ENCODE measurements around the gene CFAP299.
"Not testable (repeated sequence)": the region's sequence is repeated elsewhere in the genome, so short reads cannot be mapped to it uniquely, and the experiment has no call there.

Gene CFAP299

GRCh38 chr4:80335554-80336358 is at the start of gene CFAP299:
Gene CFAP299, plus strand, starts transcription at chr4:80335730.
- DNase-seq (ENCODE audit: low read depth), result peak; percentile 19

- no peak for DNase-seq (ENCODE audit: low read depth)
Observed at GRCh38 chr4:80286451-80286850, 49.1 kb upstream of the CFAP299 start.

- DNase-seq (ENCODE audit: low read depth), result not testable (repeated sequence)
Observed at GRCh38 chr4:80290665-80291064, 44.9 kb upstream of the CFAP299 start.

- DNase-seq (ENCODE audit: low read depth), result no peak
Observed at GRCh38 chr4:80294206-80294605, 41.3 kb upstream of the CFAP299 start.

- DNase-seq (ENCODE audit: low read depth), result no peak
Observed at GRCh38 chr4:80295336-80295735, 40.2 kb upstream of the CFAP299 start.

GRCh38 chr4:80295826-80296225 is 39.7 kb upstream of the CFAP299 start:
- no peak for DNase-seq (ENCODE audit: low read depth)

GRCh38 chr4:80301884-80302283 is 33.6 kb upstream of the CFAP299 start:
- no peak for DNase-seq (ENCODE audit: low read depth)

GRCh38 chr4:80302616-80303223 is 32.8 kb upstream of the CFAP299 start:
- DNase-seq (ENCODE audit: low read depth), result no peak

GRCh38 chr4:80305466-80305865 is 30.1 kb upstream of the CFAP299 start:
- DNase-seq (ENCODE audit: low read depth), result no peak

GRCh38 chr4:80306260-80306659 is 29.3 kb upstream of the CFAP299 start:
- DNase-seq (ENCODE audit: low read depth), result no peak

- DNase-seq (ENCODE audit: low read depth), result no peak
Observed at GRCh38 chr4:80307183-80307735, 28.3 kb upstream of the CFAP299 start.

- DNase-seq (ENCODE audit: low read depth), result no peak
Observed at GRCh38 chr4:80307774-80308465, 27.6 kb upstream of the CFAP299 start.

- DNase-seq (ENCODE audit: low read depth), result no peak
Observed at GRCh38 chr4:80308466-80308822, 27.1 kb upstream of the CFAP299 start.

GRCh38 chr4:80309294-80310004 is 26.1 kb upstream of the CFAP299 start:
- DNase-seq (ENCODE audit: low read depth), result no peak

- DNase-seq (ENCODE audit: low read depth), result no peak
Observed at GRCh38 chr4:80311130-80311529, 24.4 kb upstream of the CFAP299 start.

GRCh38 chr4:80312124-80312523 is 23.4 kb upstream of the CFAP299 start:
- DNase-seq (ENCODE audit: low read depth), result no peak

- no peak for DNase-seq (ENCODE audit: low read depth)
Observed at GRCh38 chr4:80313627-80314026, 21.9 kb upstream of the CFAP299 start.

- DNase-seq (ENCODE audit: low read depth), result not testable (repeated sequence)
Observed at GRCh38 chr4:80315848-80316247, 19.7 kb upstream of the CFAP299 start.

GRCh38 chr4:80321341-80321740 is 14.2 kb upstream of the CFAP299 start:
- no peak for DNase-seq (ENCODE audit: low read depth)

GRCh38 chr4:80321776-80322175 is 13.8 kb upstream of the CFAP299 start:
- no peak for DNase-seq (ENCODE audit: low read depth)

GRCh38 chr4:80322716-80323115 is 12.8 kb upstream of the CFAP299 start:
- DNase-seq (ENCODE audit: low read depth), result no peak

GRCh38 chr4:80324171-80324570 is 11.4 kb upstream of the CFAP299 start:
- no peak for DNase-seq (ENCODE audit: low read depth)
